OCI-LY7 (cell line): ENCODE measurements around the gene DIAPH2.

Source experiments
- CTCF ChIP-seq: fragments of 200-600 bp; sonication (generic); conservative IDR thresholded peaks from 2 replicates; pipeline ENCODE4 v1.5.1; 2014; ENCODE audit warnings: mild to moderate bottlenecking, antibody characterized with exemption, low read length, moderate library complexity, mixed read lengths
- EZH2phosphoT487 ChIP-seq: fragments of 200-600 bp; sonication (generic); IDR thresholded peaks from 2 replicates; pipeline ENCODE4 v1.6.1; 2018; ENCODE audit warnings: low read depth, borderline replicate concordance, mild to moderate bottlenecking, mixed run types, antibody characterized with exemption, low read length, moderate library complexity, mixed read lengths

GRCh38 chrX:97267396-97268181 lies 582.9 kb downstream of the DIAPH2 start:
- no peak for TF ChIP-seq CTCF
- no peak for TF ChIP-seq EZH2phosphoT487
